ENCODE results near the gene MICAL3.

The MICAL3 gene

GRCh38 chr22:17806437-17806836, 217.9 kb downstream of the MICAL3 start:
- no peak for DNase-seq

DNA sequence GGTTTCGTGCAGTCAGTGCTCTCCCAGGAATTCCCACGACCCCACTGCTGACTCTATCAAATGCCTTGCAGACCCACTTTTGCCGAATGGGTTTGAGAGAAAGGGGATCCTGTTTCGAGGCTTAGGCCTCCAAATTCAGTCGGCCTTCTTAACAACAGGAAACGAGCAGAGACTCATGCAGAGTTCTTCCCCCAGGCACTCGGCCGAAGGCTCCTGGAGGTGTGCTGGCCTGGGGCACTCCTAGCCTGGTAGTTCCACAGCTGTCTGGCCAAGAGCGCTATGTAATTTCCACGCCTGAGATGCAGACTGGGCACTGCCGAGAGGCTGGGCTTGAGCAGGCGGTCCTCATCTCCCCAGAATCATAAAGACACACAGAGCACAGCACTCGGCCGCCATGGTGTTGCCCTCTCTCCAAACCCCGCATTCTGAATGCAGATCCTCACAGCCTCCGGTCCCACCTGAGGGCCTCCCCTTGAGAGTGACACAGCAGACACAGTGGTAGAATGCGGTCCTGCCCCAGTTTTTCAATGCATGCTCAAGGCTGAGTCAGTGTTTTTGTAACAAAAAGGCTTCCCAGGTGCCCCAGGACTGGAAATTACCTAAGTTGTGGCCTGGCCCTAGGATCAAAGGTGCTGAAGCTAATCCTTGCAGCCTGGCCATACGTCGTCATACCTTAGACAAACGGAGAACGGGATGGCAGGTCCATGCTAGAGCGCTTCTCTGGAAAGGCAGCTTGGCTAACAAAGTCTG, 219.9 kb downstream of the MICAL3 start:
- DNase-seq, result no peak

GRCh38 chr22:17803609-17804270, 220.6 kb downstream of the MICAL3 start:
- no peak for DNase-seq

- no peak for DNase-seq
Measured at GRCh38 chr22:17802822-17803221, 221.5 kb downstream of the MICAL3 start.

GRCh38 chr22:17802411-17802810, 221.9 kb downstream of the MICAL3 start:
- no peak for DNase-seq

- no peak for DNase-seq
Measured at GRCh38 chr22:17797721-17798559, 226.4 kb downstream of the MICAL3 start.

GRCh38 chr22:17796695-17797094, 227.7 kb downstream of the MICAL3 start:
- DNase-seq, result no peak

- DNase-seq, result no peak
Measured at GRCh38 chr22:17795661-17796548, 228.5 kb downstream of the MICAL3 start.

GRCh38 chr22:17794726-17795542, 229.4 kb downstream of the MICAL3 start:
- DNase-seq, result no peak

DNA sequence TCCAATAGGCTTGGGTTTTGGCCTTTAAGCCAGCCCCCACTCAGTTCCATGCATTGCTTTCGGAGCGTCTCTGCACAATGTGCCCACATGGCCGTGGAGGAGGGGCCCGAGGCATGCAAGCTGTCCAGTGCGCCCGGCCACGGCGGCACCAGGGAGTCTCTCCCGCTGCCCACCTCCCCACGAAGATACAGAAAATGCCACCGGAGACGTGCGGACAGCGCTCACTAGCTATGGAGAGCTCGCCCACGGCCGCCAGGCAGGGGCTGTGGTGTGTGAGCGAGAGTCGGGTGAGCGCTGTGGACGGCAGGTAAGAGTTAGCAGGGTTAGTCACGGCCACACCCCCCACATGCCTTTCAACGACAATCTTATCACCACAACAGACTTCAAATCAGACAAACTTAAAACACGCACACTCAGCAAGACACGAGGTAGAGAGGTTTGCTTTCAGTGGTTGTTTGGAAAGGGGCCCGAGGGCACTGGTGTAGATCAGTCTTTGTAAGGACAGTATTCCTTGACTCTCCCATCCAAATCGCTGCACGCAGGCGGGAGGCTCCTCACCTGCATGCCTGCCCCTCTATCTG, 231.4 kb downstream of the MICAL3 start:
- no peak for DNase-seq

GRCh38 chr22:17792299-17792698, 232.1 kb downstream of the MICAL3 start:
- no peak for DNase-seq

GRCh38 chr22:17791196-17791595, 233.2 kb downstream of the MICAL3 start:
- no peak for DNase-seq

DNA sequence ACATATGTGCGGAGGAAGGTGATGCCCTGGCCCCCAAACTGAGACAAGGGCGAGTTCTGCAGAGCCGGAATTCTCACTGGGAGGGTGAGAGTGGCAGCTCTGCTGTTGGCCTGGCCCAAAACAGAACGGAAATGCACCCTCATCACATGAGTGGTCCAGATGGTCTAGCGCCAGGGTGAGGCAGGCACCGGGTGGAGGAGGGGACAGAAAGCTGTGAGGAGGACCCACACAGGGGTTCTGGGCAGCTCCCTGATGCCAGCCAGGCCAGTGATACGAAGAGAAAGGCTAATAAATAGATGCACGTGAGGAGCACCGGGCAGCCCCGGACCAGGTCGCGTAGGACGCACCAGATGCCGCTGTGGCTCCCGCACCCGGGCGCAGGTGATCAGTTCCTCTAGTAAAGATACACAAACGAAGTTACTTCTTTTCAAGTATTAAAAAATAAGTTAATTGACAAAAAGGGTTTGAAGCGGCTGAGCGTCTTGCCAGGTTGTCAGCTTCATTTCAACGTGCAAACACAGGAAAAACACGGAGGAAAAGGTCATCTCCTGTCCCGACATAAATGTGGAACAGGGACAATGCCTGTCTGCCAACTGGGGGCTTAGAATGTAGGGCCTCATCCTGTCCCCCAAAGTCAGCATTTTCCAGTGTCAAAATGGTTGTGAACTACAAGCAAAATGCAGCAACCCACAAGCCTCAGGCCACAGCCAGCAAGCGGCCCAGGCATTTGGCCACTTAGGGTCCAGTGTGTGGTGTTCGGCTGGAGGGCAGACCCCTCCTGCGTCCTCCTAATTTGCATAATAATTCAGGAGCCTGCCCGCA, 234.8 kb downstream of the MICAL3 start:
- no peak for DNase-seq

GRCh38 chr22:17788528-17789378, 235.6 kb downstream of the MICAL3 start:
- no peak for DNase-seq

DNA sequence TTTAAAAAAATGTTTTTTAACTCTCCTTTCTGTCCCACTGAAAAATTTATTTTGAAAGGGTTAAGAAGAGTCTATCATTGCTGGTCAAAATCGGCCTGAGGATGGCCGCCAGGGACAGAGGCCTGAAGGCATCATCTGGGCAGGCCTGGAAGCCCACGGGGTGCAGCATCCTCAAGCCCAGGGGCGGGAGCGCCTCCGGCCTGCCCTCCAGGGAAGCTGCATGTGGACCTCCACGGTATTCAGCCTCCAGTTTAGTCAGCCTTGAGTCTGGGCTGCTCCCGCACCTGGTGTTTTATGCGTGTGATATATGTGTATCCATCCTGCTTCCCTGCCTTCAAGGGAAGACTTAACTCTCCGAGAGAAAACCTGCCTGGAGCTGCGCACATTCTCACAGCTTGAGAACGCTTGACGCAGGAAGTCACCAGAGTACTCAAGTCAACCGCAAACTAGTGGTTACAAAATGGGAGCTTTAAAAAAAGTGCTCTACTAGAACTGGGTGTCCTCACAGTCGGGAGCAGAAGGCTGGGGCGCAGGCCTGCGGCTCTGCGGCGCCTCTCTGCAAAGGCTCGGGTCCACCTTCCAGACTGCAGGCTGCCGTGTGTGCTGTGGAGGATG, 236.5 kb downstream of the MICAL3 start:
- no peak for DNase-seq

GRCh38 chr22:17787241-17787640, 237.1 kb downstream of the MICAL3 start:
- no peak for DNase-seq

- DNase-seq, result no peak
Measured at GRCh38 chr22:17786435-17787161, 237.8 kb downstream of the MICAL3 start.

Measured in activated CD4-positive, alpha-beta T cell treated with anti-CD3 and anti-CD28 coated beads, Interleukin-2, amount 50 U/mL, for 1 hour (primary cell).